CD4-positive, alpha-beta T cell treated with Interferon alpha-2 for 1 hour (primary cell): Measurements from ENCODE around the gene CEP44.
A peak's percentile ranks its signal among the peaks of the same experiment; 100 is the strongest.
"Not testable (repeated sequence)": the region's sequence is repeated elsewhere in the genome, so short reads cannot be mapped to it uniquely, and the experiment has no call there.

ENCODE experiments used
- DNase-seq, 2 donors: peaks; one replicate each; pipeline ENCODE4 v3.0.0-alpha.2; 2020 to 2022

Gene CEP44

GRCh38 chr4:174279433-174280155, 4.1 kb upstream of the CEP44 start:
- DNase-seq = no peak

GRCh38 chr4:174281182-174281737, 2.5 kb upstream of the CEP44 start:
- DNase-seq = no peak

- DNase-seq = no peak
Measured at GRCh38 chr4:174281901-174282300, 1.8 kb upstream of the CEP44 start.

GRCh38 chr4:174282836-174283506, 740 bp upstream of the CEP44 start:
- DNase-seq = peak; percentile 87 to 93

GRCh38 chr4:174284487-174284886, 776 bp downstream of the CEP44 start:
- no peak for DNase-seq

GRCh38 chr4:174286870-174287269, 3.2 kb downstream of the CEP44 start:
- no peak for DNase-seq

GRCh38 chr4:174292473-174292872, 8.8 kb downstream of the CEP44 start:
- peak in 1 of 2 donors; percentile 9 for DNase-seq

- not testable (repeated sequence) for DNase-seq
Measured at GRCh38 chr4:174294641-174295040, 10.9 kb downstream of the CEP44 start.

GRCh38 chr4:174295142-174295541, 11.4 kb downstream of the CEP44 start:
- DNase-seq = not testable (repeated sequence)

- no peak for DNase-seq
Measured at GRCh38 chr4:174303687-174304086, 20.0 kb downstream of the CEP44 start.

- DNase-seq = no peak
Measured at GRCh38 chr4:174304664-174305063, 21.0 kb downstream of the CEP44 start.

- DNase-seq = no peak
Measured at GRCh38 chr4:174305961-174306360, 22.2 kb downstream of the CEP44 start.

- no peak for DNase-seq
Measured at GRCh38 chr4:174307694-174308093, 24.0 kb downstream of the CEP44 start.

GRCh38 chr4:174312993-174313392, 29.3 kb downstream of the CEP44 start:
- no peak for DNase-seq

- DNase-seq = no peak
Measured at GRCh38 chr4:174314274-174314673, 30.6 kb downstream of the CEP44 start.

GRCh38 chr4:174314770-174315169, 31.1 kb downstream of the CEP44 start:
- no peak for DNase-seq

GRCh38 chr4:174316546-174316945, 32.8 kb downstream of the CEP44 start:
- DNase-seq = no peak

- no peak for DNase-seq
Measured at GRCh38 chr4:174316954-174317353, 33.2 kb downstream of the CEP44 start.

GRCh38 chr4:174317531-174317930, 33.8 kb downstream of the CEP44 start:
- DNase-seq = no peak

GRCh38 chr4:174318829-174319764, 35.4 kb downstream of the CEP44 start:
- peak in 1 of 2 donors; percentile 54 for DNase-seq

- no peak for DNase-seq
Measured at GRCh38 chr4:174320494-174321199, 36.9 kb downstream of the CEP44 start.

- DNase-seq = no peak
Measured at GRCh38 chr4:174324236-174324635, 40.5 kb downstream of the CEP44 start.
